SK-N-SH (cell line): ENCODE results near the gene TIMM17B.

Experiments used
- CTCF ChIP-seq: fragments of 200-600 bp; sonication (generic); IDR thresholded peaks from 2 replicates; pipeline ENCODE4 v1.6.1; 2017; ENCODE audit warnings: antibody characterized with exemption, mild to moderate bottlenecking, moderate library complexity
- GABPA ChIP-seq: IDR thresholded peaks from 2 replicates; pipeline ENCODE4 v1.4.0; 2012; ENCODE audit warnings: low read depth, mild to moderate bottlenecking
- POLR2AphosphoS5 ChIP-seq: IDR thresholded peaks from 2 replicates; pipeline ENCODE4 v1.6.1; 2012; ENCODE audit warnings: low read depth, low read length
- REST ChIP-seq: IDR thresholded peaks from 2 replicates; pipeline ENCODE4 v1.6.1; 2012; ENCODE audit warnings: mild to moderate bottlenecking, low read depth, low read length, moderate library complexity
- TAF1 ChIP-seq: IDR thresholded peaks from 2 replicates; pipeline ENCODE4 v1.6.1; 2012; ENCODE audit warnings: low read depth, mild to moderate bottlenecking, low read length, moderate library complexity, borderline replicate concordance

- TF ChIP-seq CTCF (no peak), POLR2AphosphoS5 (no peak), GABPA (no peak), REST (no peak), TAF1 (no peak)
Measured at GRCh38 chrX:48936429-48937053, 39.0 kb upstream of the TIMM17B start.
